HG03064 (cell line): ENCODE data around the gene CROCC2.

Experiments
- ATAC-seq: cut with Tn5 transposase; IDR thresholded peaks from one replicate; pipeline ENCODE4 v1.9.1; 2021; ENCODE audit warnings: low read depth; ENCODE audit not compliant: unreplicated experiment

CROCC2 gene

GRCh38 chr2:240875228-240876034, 30.7 kb upstream of the CROCC2 start:
- ATAC-seq, result no peak

GRCh38 chr2:240876035-240876474, 30.1 kb upstream of the CROCC2 start:
- no peak for ATAC-seq

GRCh38 chr2:240876475-240877251, 29.5 kb upstream of the CROCC2 start:
- ATAC-seq, result no peak

GRCh38 chr2:240877460-240878340, 28.4 kb upstream of the CROCC2 start:
- ATAC-seq, result no peak

- ATAC-seq, result no peak
Measured at GRCh38 chr2:240878341-240878936, 27.7 kb upstream of the CROCC2 start.

- no peak for ATAC-seq
Measured at GRCh38 chr2:240879105-240879504, 27.0 kb upstream of the CROCC2 start.

GRCh38 chr2:240881913-240882312, 24.2 kb upstream of the CROCC2 start:
- no peak for ATAC-seq

- no peak for ATAC-seq
Measured at GRCh38 chr2:240884221-240884620, 21.9 kb upstream of the CROCC2 start.

- ATAC-seq, result no peak
Measured at GRCh38 chr2:240884745-240885144, 21.4 kb upstream of the CROCC2 start.

- ATAC-seq, result no peak
Measured at GRCh38 chr2:240885566-240885965, 20.6 kb upstream of the CROCC2 start.

- no peak for ATAC-seq
Measured at GRCh38 chr2:240886023-240886565, 20.0 kb upstream of the CROCC2 start.

- no peak for ATAC-seq
Measured at GRCh38 chr2:240886678-240887609, 19.2 kb upstream of the CROCC2 start.

- ATAC-seq, result no peak
Measured at GRCh38 chr2:240887631-240888030, 18.5 kb upstream of the CROCC2 start.

- no peak for ATAC-seq
Measured at GRCh38 chr2:240888130-240888889, 17.8 kb upstream of the CROCC2 start.

- no peak for ATAC-seq
Measured at GRCh38 chr2:240888890-240889573, 17.1 kb upstream of the CROCC2 start.

GRCh38 chr2:240889601-240890560, 16.3 kb upstream of the CROCC2 start:
- no peak for ATAC-seq

GRCh38 chr2:240890691-240891090, 15.4 kb upstream of the CROCC2 start:
- no peak for ATAC-seq
